ENCODE data around the gene ALOX15. TPM values are rescaled to one million over a fixed set of nuclear protein-coding genes. Genes with fewer than 3 reads are reported as not detected.
"Not testable (repeated sequence)": the region's sequence is repeated elsewhere in the genome, so short reads cannot be mapped to it uniquely, and the experiment has no call there.

Gene ALOX15
- total RNA-seq, 1 experiment from 2014 or later: 0.38 TPM

DNA sequence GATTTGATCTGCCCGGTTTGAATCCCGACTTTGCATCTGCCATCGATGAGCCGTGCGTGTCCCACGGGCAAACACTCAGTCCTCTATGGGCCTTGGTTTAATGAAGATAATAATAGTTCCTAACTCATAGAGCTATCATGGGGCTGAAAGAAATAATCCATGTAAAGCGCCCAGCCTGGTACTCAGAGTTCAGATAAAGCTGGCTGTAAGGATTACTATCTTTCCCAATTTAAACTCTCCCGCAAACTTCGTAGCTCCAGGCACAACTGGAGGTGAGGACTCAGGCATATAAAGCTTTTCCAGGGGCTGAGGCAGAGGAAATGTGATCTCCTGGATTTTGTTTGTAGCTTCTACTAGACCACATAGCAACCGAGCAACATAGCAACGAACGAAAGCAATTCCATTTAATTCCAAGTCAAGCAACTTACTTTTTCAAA is 16.3 kb downstream of the ALOX15 start:
- H3K4me1 Mint-ChIP-seq (ENCODE audit: low read depth, unreplicated experiment): no peaks in the 10 kb centered on the region
- DNase-seq: no peak
- no TSS peak for BruUV-seq (replicated peaks)
- intact Hi-C loops (cut with micrococcal nuclease; ENCODE audit: unreplicated experiment): loop anchor here (5.0 kb wide), 1 partner anchor 203 kb away; no protein-coding TSS in a partner anchor
- H3K4me3 Mint-ChIP-seq (ENCODE audit: low read depth, unreplicated experiment): no peak overlapping the region
- no peak for TF ChIP-seq CTCF (IDR thresholded peaks at IDR 0.05; ENCODE audit: unreplicated experiment)
- peaks cover 13% of the 10 kb centered on the region for H3K27me3 Mint-ChIP-seq (ENCODE audit: unreplicated experiment)
- H3K27ac Mint-ChIP-seq (ENCODE audit: unreplicated experiment): no peak overlapping the region
- H3K36me3 Mint-ChIP-seq (ENCODE audit: insufficient read depth, unreplicated experiment): no peaks in the 10 kb centered on the region
- no peaks in the 10 kb centered on the region for H3K9me3 Mint-ChIP-seq (ENCODE audit: low read depth, unreplicated experiment)
- CTCF ChIA-PET: interaction anchor here (2.2 kb wide), 1 partner anchor 58 kb away, joined by 19 read pairs; no protein-coding TSS in a partner anchor

DNA sequence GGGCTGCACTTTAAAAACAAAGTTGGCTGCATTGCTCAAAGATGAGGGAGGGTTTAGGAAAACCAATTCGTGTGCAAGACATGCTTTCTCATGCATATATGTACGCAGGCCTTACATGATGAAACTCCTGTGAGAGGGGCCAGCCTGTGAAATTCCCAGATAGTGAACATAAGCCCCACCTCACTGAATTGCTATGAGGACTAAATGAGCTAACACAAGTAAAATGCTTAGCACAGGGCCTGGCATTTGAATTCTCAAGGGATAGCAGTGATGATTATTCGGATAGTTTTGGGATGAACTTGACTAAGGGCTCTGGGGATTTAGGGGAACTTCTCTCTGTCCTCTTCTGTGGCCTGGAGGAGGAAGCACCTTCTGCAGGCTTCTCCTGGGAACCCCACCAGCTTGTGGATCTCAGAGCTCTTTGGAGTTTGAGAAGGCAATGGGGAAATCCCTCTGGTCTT is 17.0 kb downstream of the ALOX15 start:
- H3K4me3 Mint-ChIP-seq (ENCODE audit: low read depth, unreplicated experiment); BruUV-seq (replicated peaks); DNase-seq; H3K27ac Mint-ChIP-seq (ENCODE audit: unreplicated experiment); intact Hi-C loops (cut with micrococcal nuclease; ENCODE audit: unreplicated experiment); H3K4me1 Mint-ChIP-seq (ENCODE audit: low read depth, unreplicated experiment); H3K36me3 Mint-ChIP-seq (ENCODE audit: insufficient read depth, unreplicated experiment); H3K9me3 Mint-ChIP-seq (ENCODE audit: low read depth, unreplicated experiment): not testable (repeated sequence)
- peaks cover 13% of the 10 kb centered on the region for H3K27me3 Mint-ChIP-seq (ENCODE audit: unreplicated experiment)
- CTCF ChIA-PET: interaction anchor here (2.2 kb wide), 1 partner anchor 57 kb away, joined by 19 read pairs; no protein-coding TSS in a partner anchor

- H3K27ac Mint-ChIP-seq (ENCODE audit: unreplicated experiment): no peak overlapping the region
These were observed 18.2 kb downstream of the ALOX15 start for GRCh38 chr17:4623249-4623648.

GRCh38 chr17:4622375-4622774 is 19.1 kb downstream of the ALOX15 start:
- no TSS peak for BruUV-seq (replicated peaks)
- intact Hi-C loops (cut with micrococcal nuclease; ENCODE audit: unreplicated experiment): no loop called here
- Mint-ChIP-seq H3K4me1 (ENCODE audit: low read depth, unreplicated experiment) (no peaks in the 10 kb centered on the region), H3K27ac (ENCODE audit: unreplicated experiment) (no peak overlapping the region), H3K27me3 (ENCODE audit: unreplicated experiment) (peaks cover 12% of the 10 kb centered on the region), H3K4me3 (ENCODE audit: low read depth, unreplicated experiment) (no peak overlapping the region), H3K9me3 (ENCODE audit: low read depth, unreplicated experiment) (no peaks in the 10 kb centered on the region), H3K36me3 (ENCODE audit: insufficient read depth, unreplicated experiment) (no peaks in the 10 kb centered on the region)
- TF ChIP-seq CTCF (IDR thresholded peaks at IDR 0.05; ENCODE audit: unreplicated experiment): no peak
- CTCF ChIA-PET: no interaction called here
- no peak for DNase-seq

More at GRCh38 chr17:4623249-4623648, 18.2 kb downstream of the ALOX15 start:
- no TSS peak for BruUV-seq (replicated peaks)
- H3K9me3 Mint-ChIP-seq (ENCODE audit: low read depth, unreplicated experiment): no peaks in the 10 kb centered on the region
- DNase-seq: no peak
- H3K36me3 Mint-ChIP-seq (ENCODE audit: insufficient read depth, unreplicated experiment): no peaks in the 10 kb centered on the region
- no peak for TF ChIP-seq CTCF (IDR thresholded peaks at IDR 0.05; ENCODE audit: unreplicated experiment)
- intact Hi-C loops (cut with micrococcal nuclease; ENCODE audit: unreplicated experiment): no loop called here
- H3K27me3 Mint-ChIP-seq (ENCODE audit: unreplicated experiment): peaks cover 13% of the 10 kb centered on the region
- CTCF ChIA-PET: interaction anchor here (0.7 kb wide), 1 partner anchor 121 kb away, joined by 4 read pairs; no protein-coding TSS in a partner anchor
- no peak overlapping the region for H3K4me3 Mint-ChIP-seq (ENCODE audit: low read depth, unreplicated experiment)
- no peaks in the 10 kb centered on the region for H3K4me1 Mint-ChIP-seq (ENCODE audit: low read depth, unreplicated experiment)

DNA sequence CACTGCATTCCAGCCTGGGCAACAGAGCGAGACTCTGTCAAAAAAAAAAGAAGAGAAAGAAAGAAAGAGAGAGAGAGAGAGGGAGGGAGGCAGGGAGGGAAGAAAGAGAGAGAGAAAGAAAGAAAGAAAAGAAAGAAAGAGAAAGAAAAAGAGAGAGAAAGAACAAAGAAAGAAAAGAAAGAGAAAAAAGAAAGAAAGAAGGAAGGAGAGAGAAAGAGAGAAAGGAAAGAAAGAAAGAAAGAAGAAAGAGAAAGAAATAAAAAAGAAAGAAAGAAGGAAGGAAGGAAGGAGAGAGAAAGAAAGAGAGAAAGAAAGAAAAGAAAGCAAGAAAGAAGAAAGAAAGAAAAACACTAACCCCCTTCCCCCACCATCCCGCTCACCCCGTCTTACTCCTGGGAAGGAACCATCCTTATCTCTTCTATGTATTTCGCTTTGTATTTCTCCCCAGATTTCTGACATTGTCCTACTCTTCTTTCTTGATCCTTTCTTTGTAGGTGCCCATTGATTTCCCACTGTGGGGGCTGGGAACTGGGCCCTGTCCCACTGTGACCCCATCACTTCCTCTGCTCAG is 20.9 kb downstream of the ALOX15 start:
- Mint-ChIP-seq H3K4me3 (ENCODE audit: low read depth, unreplicated experiment) (no peak overlapping the region), H3K9me3 (ENCODE audit: low read depth, unreplicated experiment) (no peaks in the 10 kb centered on the region), H3K36me3 (ENCODE audit: insufficient read depth, unreplicated experiment) (no peaks in the 10 kb centered on the region), H3K4me1 (ENCODE audit: low read depth, unreplicated experiment) (no peaks in the 10 kb centered on the region), H3K27me3 (ENCODE audit: unreplicated experiment) (peaks cover 7% of the 10 kb centered on the region), H3K27ac (ENCODE audit: unreplicated experiment) (no peak overlapping the region)
- CTCF ChIA-PET: no interaction called here
- no TSS peak for BruUV-seq (replicated peaks)
- no peak for TF ChIP-seq CTCF (IDR thresholded peaks at IDR 0.05; ENCODE audit: unreplicated experiment)
- intact Hi-C loops (cut with micrococcal nuclease; ENCODE audit: unreplicated experiment): no loop called here
- DNase-seq: no peak
